ENCODE results near the gene CYP4V2.

Gene CYP4V2

GRCh38 chr4:186150926-186151325, 40.4 kb upstream of the CYP4V2 start:
- DNase-seq (ENCODE audit: low read depth): no peak
- TF ChIP-seq CTCF (IDR thresholded peaks at IDR 0.05; ENCODE audit: low read length, missing control alignments): no peak
- H3K4me3 ChIP-seq (replicated peaks; ENCODE audit: low read depth, low read length): no peak overlapping the region

- TF ChIP-seq CTCF (IDR thresholded peaks at IDR 0.05; ENCODE audit: low read length, missing control alignments): no peak
- no peak overlapping the region for H3K4me3 ChIP-seq (replicated peaks; ENCODE audit: low read depth, low read length)
- DNase-seq (ENCODE audit: low read depth): no peak
These were observed 39.9 kb upstream of the CYP4V2 start for GRCh38 chr4:186151499-186151898.

DNA sequence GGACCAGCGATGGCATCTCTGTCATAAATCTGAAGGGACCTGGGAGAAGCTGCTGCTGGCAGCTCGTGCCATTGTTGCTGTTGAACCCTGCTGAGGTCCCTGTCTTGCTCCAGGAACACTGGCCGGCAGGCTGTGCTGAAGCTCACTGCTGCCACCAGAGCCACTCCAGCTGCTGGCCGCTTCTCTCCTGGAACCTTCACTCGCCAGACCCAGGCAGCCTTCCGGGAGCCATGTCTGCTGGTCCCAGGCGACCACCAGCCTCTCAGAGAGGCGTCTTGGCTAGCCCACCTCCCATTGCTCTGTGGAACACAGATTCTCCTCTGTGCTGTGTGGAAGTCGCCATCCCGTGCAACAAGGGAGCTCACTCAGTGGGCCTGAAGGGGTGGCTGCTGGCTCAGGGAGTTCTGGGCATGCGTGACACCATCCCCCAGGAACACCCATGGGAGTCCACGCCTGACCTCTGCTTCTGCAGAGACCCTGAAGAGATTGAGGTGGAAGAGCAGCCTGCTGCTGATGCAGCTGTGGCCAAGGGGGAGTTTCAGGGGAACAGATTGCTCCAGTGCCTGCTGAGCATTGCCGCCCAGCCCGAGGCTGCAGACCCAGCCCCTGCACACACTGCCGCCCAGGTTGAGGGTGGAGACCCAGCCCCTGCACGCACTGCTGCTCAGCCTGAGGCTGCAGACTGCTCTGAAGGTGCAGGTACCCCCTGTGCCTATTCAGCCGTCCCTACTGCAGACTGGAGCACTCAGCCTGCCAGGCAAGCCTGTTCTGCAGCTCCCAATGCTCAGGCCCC, 33.1 kb upstream of the CYP4V2 start:
- no peak for DNase-seq (ENCODE audit: low read depth)
- H3K4me3 ChIP-seq (replicated peaks; ENCODE audit: low read depth, low read length): no peak overlapping the region
- no peak for TF ChIP-seq CTCF (IDR thresholded peaks at IDR 0.05; ENCODE audit: low read length, missing control alignments)

DNA sequence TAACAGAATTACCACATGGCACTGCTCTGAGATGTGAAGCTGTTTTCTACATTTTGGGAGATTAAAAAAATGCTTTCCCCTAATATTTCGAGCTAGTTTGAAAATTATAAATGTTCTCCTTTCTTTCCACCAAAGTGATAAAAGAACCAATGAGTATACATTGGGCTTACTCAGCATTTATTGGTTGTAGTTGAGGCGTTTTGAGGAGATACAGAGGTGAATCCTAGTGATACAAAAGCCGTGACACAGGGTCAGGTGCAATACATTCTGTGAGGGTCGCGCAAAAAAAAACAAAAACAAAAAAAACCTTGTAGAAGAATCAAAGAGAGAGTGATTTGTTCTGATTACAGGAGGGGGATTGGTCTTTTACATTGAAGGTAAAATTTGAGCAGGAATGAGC, 32.4 kb upstream of the CYP4V2 start:
- no peak for DNase-seq (ENCODE audit: low read depth)
- no peak for TF ChIP-seq CTCF (IDR thresholded peaks at IDR 0.05; ENCODE audit: low read length, missing control alignments)
- H3K4me3 ChIP-seq (replicated peaks; ENCODE audit: low read depth, low read length): no peak overlapping the region

GRCh38 chr4:186159613-186160012, 31.8 kb upstream of the CYP4V2 start:
- no peak for TF ChIP-seq CTCF (IDR thresholded peaks at IDR 0.05; ENCODE audit: low read length, missing control alignments)
- DNase-seq (ENCODE audit: low read depth): no peak
- H3K4me3 ChIP-seq (replicated peaks; ENCODE audit: low read depth, low read length): no peak overlapping the region

- DNase-seq (ENCODE audit: low read depth): no peak
- no peak for TF ChIP-seq CTCF (IDR thresholded peaks at IDR 0.05; ENCODE audit: low read length, missing control alignments)
- H3K4me3 ChIP-seq (replicated peaks; ENCODE audit: low read depth, low read length): no peak overlapping the region
These were observed 30.2 kb upstream of the CYP4V2 start for GRCh38 chr4:186161138-186161537.

Measured in fibroblast of pulmonary artery (primary cell).